ENCODE results near the gene PRR36.

GRCh38 chr19:7899751-7900378 lies 25.7 kb upstream of the PRR36 start:
- TF ChIP-seq, protein P1, sequence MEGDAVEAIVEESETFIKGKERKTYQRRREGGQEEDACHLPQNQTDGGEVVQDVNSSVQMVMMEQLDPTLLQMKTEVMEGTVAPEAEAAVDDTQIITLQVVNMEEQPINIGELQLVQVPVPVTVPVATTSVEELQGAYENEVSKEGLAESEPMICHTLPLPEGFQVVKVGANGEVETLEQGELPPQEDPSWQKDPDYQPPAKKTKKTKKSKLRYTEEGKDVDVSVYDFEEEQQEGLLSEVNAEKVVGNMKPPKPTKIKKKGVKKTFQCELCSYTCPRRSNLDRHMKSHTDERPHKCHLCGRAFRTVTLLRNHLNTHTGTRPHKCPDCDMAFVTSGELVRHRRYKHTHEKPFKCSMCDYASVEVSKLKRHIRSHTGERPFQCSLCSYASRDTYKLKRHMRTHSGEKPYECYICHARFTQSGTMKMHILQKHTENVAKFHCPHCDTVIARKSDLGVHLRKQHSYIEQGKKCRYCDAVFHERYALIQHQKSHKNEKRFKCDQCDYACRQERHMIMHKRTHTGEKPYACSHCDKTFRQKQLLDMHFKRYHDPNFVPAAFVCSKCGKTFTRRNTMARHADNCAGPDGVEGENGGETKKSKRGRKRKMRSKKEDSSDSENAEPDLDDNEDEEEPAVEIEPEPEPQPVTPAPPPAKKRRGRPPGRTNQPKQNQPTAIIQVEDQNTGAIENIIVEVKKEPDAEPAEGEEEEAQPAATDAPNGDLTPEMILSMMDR (IDR thresholded peaks at IDR 0.05) = no peak
- TF ChIP-seq POLR2A (IDR thresholded peaks at IDR 0.05) = no peak
